HG03469 (cell line): ENCODE data around the gene TCEA3.
"Not testable (repeated sequence)": the region's sequence is repeated elsewhere in the genome, so short reads cannot be mapped to it uniquely, and the experiment has no call there.

ENCODE experiments used
- ATAC-seq: cut with Tn5 transposase; IDR thresholded peaks from one replicate; pipeline ENCODE4 v1.9.1; 2021; ENCODE audit warnings: mild to moderate bottlenecking, moderate library complexity, moderate number of reproducible peaks; ENCODE audit not compliant: unreplicated experiment

The TCEA3 gene

GRCh38 chr1:23395154-23395724 lies 29.3 kb downstream of the TCEA3 start:
- no peak for ATAC-seq

DNA sequence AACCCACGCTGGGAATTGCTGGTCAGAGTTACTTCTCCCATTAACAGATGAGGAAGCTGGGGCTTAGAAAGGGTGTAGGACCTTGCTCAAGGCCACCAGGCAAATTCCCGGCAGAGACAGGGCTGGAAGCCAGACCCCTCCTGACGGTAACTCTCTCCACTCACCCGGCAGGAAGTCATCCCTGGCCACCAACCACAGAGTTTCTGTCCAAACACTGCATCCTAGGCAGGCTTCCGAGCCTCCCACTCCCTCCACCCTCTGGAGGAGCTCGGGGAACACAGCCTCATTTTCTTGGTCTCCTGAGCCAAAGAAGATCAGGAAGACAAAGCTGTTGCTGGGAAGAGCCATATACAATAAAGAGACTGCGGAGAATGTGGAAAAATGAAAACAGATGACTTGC lies 29.9 kb downstream of the TCEA3 start:
- no peak for ATAC-seq

GRCh38 chr1:23394181-23394580 lies 30.4 kb downstream of the TCEA3 start:
- ATAC-seq, result no peak

- ATAC-seq, result no peak
Observed at GRCh38 chr1:23393706-23394105, 30.8 kb downstream of the TCEA3 start.

DNA sequence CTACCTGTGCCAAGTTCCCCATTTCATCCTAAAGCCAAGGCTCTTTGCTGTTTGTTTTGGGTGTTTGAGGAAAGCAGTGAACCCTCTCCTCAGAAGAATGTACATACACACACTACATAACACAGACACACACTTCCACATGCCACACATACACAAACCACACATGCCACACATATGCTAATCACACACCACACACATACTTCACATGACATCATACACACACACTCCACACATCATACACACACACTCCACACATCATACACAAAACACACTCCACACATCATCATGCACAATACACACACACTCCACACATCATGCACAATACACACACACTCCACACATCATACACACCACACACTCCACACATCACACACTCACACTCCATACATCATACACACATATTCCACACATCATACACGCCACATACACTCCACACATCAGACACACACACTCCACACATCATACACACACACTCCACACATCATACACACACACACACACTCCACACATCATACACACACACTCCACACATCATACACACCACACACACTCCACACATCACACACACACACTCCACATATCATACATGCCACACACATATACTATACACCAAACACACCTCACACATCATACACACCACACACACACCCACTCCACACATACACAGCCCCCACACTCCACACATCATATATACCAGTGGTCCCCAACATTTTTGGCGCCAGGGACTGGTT lies 32.3 kb downstream of the TCEA3 start:
- no peak for ATAC-seq

DNA sequence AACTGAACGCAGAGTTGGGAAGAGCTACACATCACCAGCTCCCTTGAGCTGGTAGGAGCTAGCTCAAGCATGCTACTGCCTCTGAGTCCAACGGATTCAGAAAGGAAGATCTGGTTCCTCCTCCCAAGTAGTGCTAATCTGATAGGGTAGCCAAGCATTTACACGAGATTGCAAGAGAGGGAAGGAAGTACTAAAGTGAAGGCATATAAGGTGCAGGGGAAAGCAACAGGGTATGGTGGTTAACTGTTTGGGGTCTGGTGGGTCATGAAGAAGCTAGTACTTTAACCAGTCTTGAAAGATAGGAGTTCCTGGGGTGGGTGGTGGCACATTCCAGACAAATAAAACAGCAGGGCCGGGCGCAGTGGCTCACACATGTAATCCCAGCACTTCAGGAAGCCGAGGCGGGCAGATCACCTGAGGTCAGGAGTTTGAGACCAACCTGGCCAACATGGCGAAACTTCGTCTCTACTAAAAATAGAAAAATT lies 34.7 kb downstream of the TCEA3 start:
- no peak for ATAC-seq

GRCh38 chr1:23387494-23387893 lies 37.1 kb downstream of the TCEA3 start:
- no peak for ATAC-seq

DNA sequence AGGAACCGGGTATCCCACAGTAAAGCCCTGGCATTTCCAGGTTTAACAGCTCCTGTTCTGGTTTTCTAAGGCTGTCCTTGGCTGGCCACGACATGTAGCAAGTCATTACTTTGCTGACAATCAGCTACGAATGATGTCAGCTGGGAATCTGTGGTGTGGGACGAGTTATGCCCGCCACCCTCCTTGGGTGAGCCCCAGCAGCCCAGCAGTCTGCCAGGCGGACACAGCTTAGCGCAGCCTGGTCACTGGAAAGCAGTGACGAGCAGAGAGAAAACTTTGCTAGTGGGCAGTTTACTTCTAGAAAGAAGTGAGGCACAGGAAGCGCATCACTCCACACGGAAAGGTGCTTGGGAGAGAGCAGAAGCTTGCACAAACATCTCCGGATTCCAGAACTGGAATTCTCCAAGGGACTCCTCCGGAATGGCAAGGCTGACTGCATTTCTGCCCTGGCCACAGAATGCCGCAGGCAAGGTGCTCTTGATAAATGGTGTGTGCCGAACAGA lies 39.4 kb downstream of the TCEA3 start:
- no peak for ATAC-seq

GRCh38 chr1:23384312-23385058 lies 40.1 kb downstream of the TCEA3 start:
- no peak for ATAC-seq

DNA sequence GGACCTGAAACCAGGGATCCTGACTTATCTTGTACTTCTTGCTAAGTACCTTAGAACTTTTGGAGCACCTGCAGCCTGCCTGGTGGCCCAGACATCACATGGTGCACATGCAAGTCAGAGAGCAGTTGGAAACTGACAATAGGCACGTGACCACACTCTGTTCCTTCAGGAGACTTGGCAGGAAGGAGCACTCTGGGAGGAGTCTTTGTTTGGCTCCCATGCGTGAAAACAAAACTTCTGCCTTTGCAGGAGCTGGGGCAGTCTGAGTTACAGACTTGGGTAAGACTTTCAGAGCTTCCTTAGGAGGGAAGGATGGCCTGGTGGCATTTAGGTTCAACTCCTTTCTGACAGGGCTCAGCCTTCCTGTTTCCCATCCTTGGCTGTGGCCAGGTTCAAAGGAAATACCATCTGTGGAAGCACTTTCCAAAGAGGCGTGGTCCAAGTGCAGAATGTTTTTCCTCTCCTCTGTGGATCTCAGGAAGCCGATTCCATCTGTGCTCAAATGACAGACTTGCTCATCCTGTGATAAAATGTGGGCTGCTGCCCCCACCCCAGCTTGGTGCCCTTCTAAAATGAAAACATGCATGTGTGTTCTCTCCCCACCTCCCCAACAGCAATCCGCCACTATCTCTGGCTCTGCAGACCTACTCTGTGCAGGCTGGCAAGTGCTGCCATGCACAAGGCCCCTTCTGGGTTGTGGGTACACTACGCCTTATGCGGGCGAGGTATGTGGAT lies 40.8 kb downstream of the TCEA3 start:
- ATAC-seq, result no peak

DNA sequence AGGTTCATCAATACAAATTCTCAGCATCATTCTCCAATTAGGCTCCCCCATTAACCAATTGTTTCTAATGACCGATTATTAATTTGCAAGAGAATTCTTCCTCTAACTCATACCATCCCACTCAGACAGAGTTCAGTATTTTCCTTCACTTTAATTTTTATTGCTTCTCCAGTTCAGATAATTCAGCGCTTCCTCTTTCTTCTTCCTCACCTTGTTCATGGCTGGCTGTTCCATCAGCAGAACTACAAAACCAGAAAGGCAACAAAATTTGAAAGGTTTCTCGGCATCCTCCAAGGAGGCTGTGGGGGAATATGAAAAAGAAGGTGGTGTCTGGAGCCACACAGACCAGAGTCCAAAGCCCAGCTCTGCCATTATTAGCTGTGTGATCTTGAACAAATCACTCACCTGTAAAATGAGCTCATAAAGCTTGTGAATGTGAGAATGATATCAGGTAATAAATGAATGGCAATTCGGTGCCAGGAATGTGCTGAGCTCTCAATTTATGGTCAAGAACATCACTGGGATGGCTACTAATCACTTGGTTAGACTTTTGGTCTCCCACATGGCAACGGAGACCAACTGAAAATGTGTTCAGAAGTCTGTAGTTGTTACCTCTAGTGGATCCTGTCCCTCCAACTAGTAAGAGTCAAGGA lies 43.2 kb downstream of the TCEA3 start:
- ATAC-seq, result no peak

DNA sequence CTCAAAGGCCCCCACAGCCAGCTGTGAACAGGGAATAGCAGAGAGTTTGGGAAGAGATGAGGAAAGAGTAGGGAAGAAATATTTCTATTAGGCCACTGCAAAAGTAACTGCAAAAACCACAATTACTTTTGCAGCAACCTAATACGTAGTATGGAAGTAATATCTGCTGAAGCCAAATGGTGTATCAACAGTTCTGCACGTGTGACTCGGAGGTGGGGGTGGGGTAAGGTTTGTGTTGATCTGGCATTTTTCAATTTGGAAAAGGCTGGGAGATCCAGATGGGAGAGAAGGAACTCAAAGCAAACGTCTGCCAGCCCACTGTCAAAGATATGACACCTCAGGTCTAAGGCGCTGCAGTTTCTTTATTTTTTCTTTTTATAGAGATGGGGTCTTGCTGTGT lies 43.8 kb downstream of the TCEA3 start:
- no peak for ATAC-seq

DNA sequence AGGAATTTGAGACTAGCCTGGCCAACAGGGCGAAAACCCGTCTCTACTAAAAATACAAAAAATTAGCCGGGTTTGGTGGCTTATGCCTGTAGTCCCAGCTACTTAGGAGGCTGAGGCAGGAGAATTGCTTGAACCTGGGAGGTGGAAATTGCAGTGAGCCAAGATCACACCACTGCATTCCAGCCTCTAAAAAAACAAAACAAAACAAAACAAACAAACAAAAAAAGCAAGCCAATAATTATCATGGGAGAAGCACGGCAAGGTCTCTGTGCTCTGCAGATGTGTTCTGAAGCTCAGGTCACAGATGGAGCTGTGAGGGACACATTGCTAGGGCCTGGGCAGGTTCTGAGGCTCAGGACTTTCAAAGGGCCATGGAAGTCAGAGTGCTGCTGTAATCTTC lies 44.3 kb downstream of the TCEA3 start:
- ATAC-seq, result not testable (repeated sequence)

DNA sequence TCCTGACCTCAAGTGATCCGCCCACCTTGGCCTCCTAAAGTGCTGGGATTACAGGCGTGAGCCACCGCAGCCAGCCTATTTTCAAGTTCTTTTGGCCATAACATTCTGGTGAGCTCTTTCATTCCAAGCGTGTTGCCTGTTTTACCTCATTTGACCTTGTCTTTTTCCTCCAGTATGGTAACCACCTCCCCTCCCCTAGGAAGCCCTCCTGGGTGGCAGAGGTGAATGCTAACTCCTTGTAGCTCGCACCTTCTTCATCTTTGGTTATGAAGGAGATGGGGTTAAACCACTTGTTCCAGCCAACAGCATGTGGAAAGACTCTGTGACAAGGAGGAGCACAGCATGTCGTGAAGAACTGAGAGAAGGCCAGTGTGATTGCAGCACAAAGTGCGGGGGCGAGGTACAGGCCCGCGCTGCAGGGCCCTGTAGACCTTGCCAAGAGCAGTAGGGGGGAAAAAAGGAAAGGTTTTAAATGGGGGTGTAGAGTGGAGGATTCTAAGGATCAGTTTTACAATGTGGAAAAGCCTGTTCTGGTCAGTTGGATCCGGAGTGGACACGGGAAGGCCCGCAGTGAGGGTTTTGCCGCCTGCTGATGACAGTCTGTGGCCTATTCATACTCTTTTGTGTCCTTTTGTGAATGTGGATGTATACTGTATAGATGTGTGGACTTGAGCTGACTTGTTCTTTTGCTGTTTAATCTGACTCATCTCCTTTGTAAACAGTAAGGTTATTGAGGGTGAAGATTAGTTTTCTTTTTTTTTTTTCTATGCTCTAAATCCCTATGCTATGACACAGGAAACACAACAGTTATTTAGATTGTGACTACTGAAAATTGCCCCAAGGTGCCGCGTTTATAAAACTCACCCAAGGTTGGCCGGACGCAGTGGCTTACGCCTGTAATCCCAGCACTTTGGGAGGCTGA lies 47.4 kb downstream of the TCEA3 start:
- ATAC-seq, result no peak

DNA sequence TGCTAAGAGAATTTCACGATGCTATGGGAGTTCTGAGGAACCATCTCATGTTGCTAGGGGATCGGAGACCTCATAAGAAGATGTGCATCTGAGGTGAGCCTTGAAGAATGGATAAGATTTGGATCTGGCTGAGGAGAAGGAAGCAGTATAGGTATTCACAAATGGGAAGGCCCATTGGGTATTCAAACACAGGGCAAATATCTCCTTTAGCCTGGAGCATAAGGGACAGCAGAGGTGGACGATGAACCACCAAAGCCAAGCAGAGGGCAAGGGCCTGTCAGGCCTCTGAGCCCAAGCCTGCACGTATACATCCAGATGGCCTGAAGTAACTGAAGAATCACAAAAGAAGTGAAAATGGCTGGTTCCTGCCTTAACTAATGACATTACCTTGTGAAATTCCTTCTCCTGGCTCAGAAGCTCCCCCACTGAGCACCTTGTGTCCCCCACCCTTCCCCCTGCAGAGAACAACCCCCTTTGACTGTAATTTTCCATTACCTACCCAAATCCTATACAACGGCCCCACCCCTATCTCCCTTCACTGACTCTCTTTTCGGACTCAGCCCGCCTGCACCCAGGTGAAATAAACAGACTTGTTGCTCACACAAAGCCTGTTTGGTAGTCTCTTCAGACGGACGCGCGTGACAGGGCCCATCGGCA lies 50.3 kb downstream of the TCEA3 start:
- not testable (repeated sequence) for ATAC-seq

DNA sequence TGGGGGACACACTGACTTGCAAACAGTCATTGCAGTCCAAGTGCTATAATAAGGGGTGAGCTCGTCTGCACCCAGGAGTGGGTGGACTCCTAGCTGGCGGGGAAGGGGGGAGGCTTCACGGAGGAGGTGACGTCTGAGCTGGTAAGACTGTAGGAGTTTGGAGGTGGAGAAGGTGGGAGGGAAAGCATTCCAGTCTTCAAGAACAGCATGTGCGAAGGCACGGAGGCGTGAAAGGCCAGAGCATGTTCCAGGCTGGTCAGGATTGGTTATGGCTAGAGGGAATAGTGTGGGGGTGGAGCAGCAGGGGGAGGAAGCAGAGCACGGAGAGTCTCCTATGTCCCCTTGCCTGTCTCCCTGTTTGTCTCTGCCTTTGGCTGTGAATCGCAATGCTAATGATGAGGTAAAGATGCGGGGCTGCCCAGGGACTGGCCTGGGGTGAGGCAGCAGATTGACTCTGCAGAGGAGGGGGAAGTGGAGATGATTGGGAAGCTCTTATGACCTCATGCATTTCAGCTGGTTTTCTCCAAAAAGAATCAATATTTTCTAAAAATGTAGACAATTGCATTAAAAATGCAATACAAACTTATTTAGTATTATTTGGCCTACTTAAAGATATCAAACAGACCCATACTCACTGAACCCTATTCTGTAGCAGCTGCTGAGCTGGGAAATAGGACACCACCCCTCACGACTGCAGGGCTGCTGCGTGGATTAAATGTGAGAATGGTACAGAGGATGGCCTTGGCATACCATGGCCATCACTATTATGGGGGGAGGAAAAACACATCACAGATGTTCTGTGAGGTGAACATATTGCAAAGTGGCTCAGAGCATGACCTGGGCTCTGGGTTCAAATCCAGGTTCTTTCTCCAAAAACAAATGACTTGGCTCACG lies 52.3 kb downstream of the TCEA3 start:
- ATAC-seq, result no peak

GRCh38 chr1:23370709-23371584 lies 53.6 kb downstream of the TCEA3 start:
- no peak for ATAC-seq
